HG02571 (cell line): ENCODE results near the gene ZSCAN26.
"Not testable (repeated sequence)": the region's sequence is repeated elsewhere in the genome, so short reads cannot be mapped to it uniquely, and the experiment has no call there.

Experiments
- ATAC-seq: cut with Tn5 transposase; IDR thresholded peaks from one replicate; pipeline ENCODE4 v1.9.1; 2021; ENCODE audit warnings: mild to moderate bottlenecking, moderate library complexity; ENCODE audit not compliant: unreplicated experiment

The ZSCAN26 gene

GRCh38 chr6:28315628-28316027 is 48.7 kb downstream of the ZSCAN26 start:
- ATAC-seq = no peak

GRCh38 chr6:28317866-28318265 is 50.9 kb downstream of the ZSCAN26 start:
- not testable (repeated sequence) for ATAC-seq

- no peak for ATAC-seq
Observed at GRCh38 chr6:28322661-28323060, 55.7 kb downstream of the ZSCAN26 start.

GRCh38 chr6:28323813-28324424 is 57.0 kb downstream of the ZSCAN26 start:
- ATAC-seq = no peak

- ATAC-seq = no peak
Observed at GRCh38 chr6:28326371-28326948, 59.5 kb downstream of the ZSCAN26 start.
